CD8-positive, alpha-beta memory T cell (primary cell): Measurements from ENCODE around the gene NEK10. TPM values are rescaled to one million over a fixed set of nuclear protein-coding genes. Genes with fewer than 3 reads are reported as not detected.

Experiments
- CTCF ChIA-PET: fragments of 350-600 bp; sonication (Branson Sonifier 250); formaldehyde crosslinking; loops from one replicate; lab custom pipeline; 2021; ENCODE audit warnings: antibody characterized with exemption; lab: Charles Lee
- POLR2A ChIA-PET: fragments of 350-600 bp; sonication (Branson Sonifier 250); formaldehyde crosslinking; loops from one replicate; lab custom pipeline; 2021; ENCODE audit warnings: antibody characterized with exemption; lab: Charles Lee
- DNase-seq, 5 donors: peaks; one replicate each; pipeline versions ENCODE4 v3.0.0 to v3.0.0-alpha.2; 2020 to 2022; ENCODE audit warnings: mixed read lengths in 1 of 5
- H3K27ac ChIP-seq: one replicate; pipeline ENCODE4 v1.7.0; 2013; ENCODE audit warnings: low read depth, mild to moderate bottlenecking, low read length, moderate library complexity
- H3K27me3 ChIP-seq: 2 replicates; pipeline ENCODE4 v1.7.0; 2013; ENCODE audit warnings: low read length, mild to moderate bottlenecking; ENCODE audit not compliant: insufficient read depth, poor library complexity, severe bottlenecking
- H3K36me3 ChIP-seq: 2 replicates; pipeline ENCODE4 v1.7.0; 2013; ENCODE audit warnings: mild to moderate bottlenecking, low read length, moderate library complexity; ENCODE audit not compliant: insufficient read depth
- H3K4me1 ChIP-seq: 2 replicates; pipeline ENCODE4 v1.7.0; 2013; ENCODE audit warnings: mild to moderate bottlenecking, low read length, moderate library complexity; ENCODE audit not compliant: insufficient read depth
- H3K4me3 ChIP-seq: 2 replicates; pipeline ENCODE4 v1.7.0; 2013; ENCODE audit warnings: mild to moderate bottlenecking, low read length
- H3K9me3 ChIP-seq: 2 replicates; pipeline ENCODE4 v1.7.0; 2013; ENCODE audit warnings: mild to moderate bottlenecking, low read length
- H3K27ac Mint-ChIP-seq, 8 donors: one replicate each; pipeline ENCODE4 v1.8.0; 2020 to 2021; ENCODE audit warnings: mixed read lengths in 8 of 8, mild to moderate bottlenecking in 6 of 8, inconsistent platforms in 3 of 8, moderate library complexity in 3 of 8
- H3K27me3 Mint-ChIP-seq, 2 donors: one replicate each; pipeline ENCODE4 v1.8.0; 2020 to 2021; ENCODE audit warnings: mixed read lengths in 2 of 2, mild to moderate bottlenecking in 1 of 2, moderate library complexity in 1 of 2
- H3K36me3 Mint-ChIP-seq, 3 donors: one replicate each; pipeline ENCODE4 v1.8.0; 2020 to 2021; ENCODE audit warnings: mixed read lengths in 3 of 3, inconsistent platforms in 1 of 3, mild to moderate bottlenecking in 1 of 3
- H3K4me1 Mint-ChIP-seq, 3 donors: one replicate each; pipeline ENCODE4 v1.8.0; 2020 to 2021; ENCODE audit warnings: mixed read lengths in 3 of 3, inconsistent platforms in 1 of 3, mild to moderate bottlenecking in 1 of 3
- H3K4me3 Mint-ChIP-seq, 7 donors: one replicate each; pipeline ENCODE4 v1.8.0; 2020 to 2021; ENCODE audit warnings: mixed read lengths in 7 of 7, mild to moderate bottlenecking in 6 of 7, moderate library complexity in 4 of 7, inconsistent platforms in 2 of 7
- H3K9me3 Mint-ChIP-seq, 5 donors: one replicate each; pipeline ENCODE4 v1.8.0; 2020 to 2022; ENCODE audit warnings: mixed read lengths in 5 of 5, mild to moderate bottlenecking in 3 of 5, moderate library complexity in 2 of 5, inconsistent platforms in 1 of 5
- polyA plus RNA-seq: library from polyadenylated mRNA; unstranded; fragments of 300-500 nt; fragmentation: Illumina TruSeq; gene quantifications from one replicate; pipeline ENCODE4 v1.2.3, GENCODE V29; 2021
- total RNA-seq, 2 experiments: library from RNA; stranded (reverse); gene quantifications; one replicate each; pipeline ENCODE4 v1.2.3, GENCODE V29; 2021

The NEK10 gene
- total and polyA plus RNA-seq, 3 experiments from 2014 or later = 0.07 to 0.42 (median 0.24) TPM

GRCh38 chr3:27171113-27171512 is 198.1 kb downstream of the NEK10 start:
- H3K27me3 Mint-ChIP-seq = no peaks in the 10 kb centered on the region
- H3K9me3 Mint-ChIP-seq = no peaks in the 10 kb centered on the region
- Histone ChIP-seq H3K4me3 (no peak overlapping the region), H3K27me3 (no peaks in the 10 kb centered on the region), H3K36me3 (no peaks in the 10 kb centered on the region), H3K9me3 (no peaks in the 10 kb centered on the region), H3K27ac (no peak overlapping the region), H3K4me1 (no peaks in the 10 kb centered on the region)
- no peak overlapping the region for H3K27ac Mint-ChIP-seq
- ChIA-PET CTCF (no interaction called here), POLR2A (no interaction called here)
- DNase-seq = no peak
- peaks cover 0 to 2% (median 0%) of the 10 kb centered on the region in 3 donors for H3K36me3 Mint-ChIP-seq
- no peaks in the 10 kb centered on the region for H3K4me1 Mint-ChIP-seq
- no peak overlapping the region for H3K4me3 Mint-ChIP-seq

DNA sequence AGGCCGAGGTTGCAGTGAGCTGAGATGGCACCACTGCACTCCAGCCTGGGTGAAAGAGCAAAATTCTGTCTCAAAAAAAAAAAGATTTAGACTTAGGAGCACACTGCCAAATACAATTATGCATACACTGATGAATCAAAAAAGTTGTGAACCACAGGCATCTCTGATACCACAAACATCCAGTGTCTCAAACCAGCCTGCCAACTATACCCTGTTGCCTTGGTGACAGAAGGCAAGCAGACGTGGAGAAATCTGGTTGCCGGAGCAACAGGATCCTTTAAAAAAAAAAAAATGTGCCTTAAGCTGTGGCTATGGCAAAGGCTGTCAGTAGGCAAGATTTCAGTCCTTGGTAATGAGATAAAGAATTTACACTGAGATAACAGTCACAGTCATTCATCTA is 202.3 kb downstream of the NEK10 start:
- POLR2A ChIA-PET = no interaction called here

DNA sequence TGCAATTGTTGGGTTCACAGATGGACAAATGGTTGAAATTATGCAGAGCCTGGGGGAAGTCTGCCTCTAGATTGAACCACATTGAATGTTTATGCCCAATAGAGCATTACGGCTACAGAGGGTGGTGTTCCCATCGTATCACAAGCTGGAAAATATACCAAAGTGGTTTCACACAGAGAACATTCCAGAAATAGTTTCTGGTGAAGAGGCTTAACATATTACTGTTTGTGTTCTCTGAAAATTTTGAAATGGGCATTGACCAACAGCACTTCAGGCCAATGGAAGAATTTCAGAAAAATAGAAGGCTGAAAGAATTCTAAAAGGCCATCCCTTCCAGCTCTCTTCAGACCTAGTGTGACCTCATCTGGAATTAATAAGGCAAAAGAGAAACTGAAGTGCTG is 203.9 kb downstream of the NEK10 start:
- Mint-ChIP-seq H3K27me3 (no peaks in the 10 kb centered on the region), H3K4me1 (no peaks in the 10 kb centered on the region), H3K9me3 (no peaks in the 10 kb centered on the region), H3K36me3 (peaks cover 0 to 6% (median 2%) of the 10 kb centered on the region in 3 donors), H3K27ac (no peak overlapping the region), H3K4me3 (no peak overlapping the region)
- ChIA-PET POLR2A (no interaction called here), CTCF (no interaction called here)
- Histone ChIP-seq H3K4me3 (no peak overlapping the region), H3K9me3 (no peaks in the 10 kb centered on the region), H3K4me1 (no peaks in the 10 kb centered on the region), H3K27ac (no peak overlapping the region), H3K36me3 (no peaks in the 10 kb centered on the region), H3K27me3 (no peaks in the 10 kb centered on the region)
- DNase-seq = no peak

More for the DNA sequence above, 202.3 kb downstream of the NEK10 start:
- no peaks in the 10 kb centered on the region for H3K9me3 Mint-ChIP-seq
- no peaks in the 10 kb centered on the region for H3K9me3 ChIP-seq
- no peaks in the 10 kb centered on the region for H3K36me3 ChIP-seq
- CTCF ChIA-PET = no interaction called here
- no peak overlapping the region for H3K27ac Mint-ChIP-seq
- H3K4me3 Mint-ChIP-seq = no peak overlapping the region
- H3K27me3 ChIP-seq = no peaks in the 10 kb centered on the region
- DNase-seq = no peak
- H3K36me3 Mint-ChIP-seq = peaks cover 0 to 6% (median 2%) of the 10 kb centered on the region in 3 donors
- no peaks in the 10 kb centered on the region for H3K27me3 Mint-ChIP-seq
- no peak overlapping the region for H3K4me3 ChIP-seq
- H3K27ac ChIP-seq = no peak overlapping the region
- no peaks in the 10 kb centered on the region for H3K4me1 Mint-ChIP-seq
- H3K4me1 ChIP-seq = no peaks in the 10 kb centered on the region

GRCh38 chr3:27160779-27161287 is 208.3 kb downstream of the NEK10 start:
- peaks cover 0 to 6% (median 0%) of the 10 kb centered on the region in 3 donors for H3K36me3 Mint-ChIP-seq
- POLR2A ChIA-PET = no interaction called here

GRCh38 chr3:27160146-27160545 is 209.0 kb downstream of the NEK10 start:
- CTCF ChIA-PET = no interaction called here
- peaks cover 0 to 4% (median 0%) of the 10 kb centered on the region in 5 donors for H3K9me3 Mint-ChIP-seq
- H3K27ac ChIP-seq = no peak overlapping the region
- no peaks in the 10 kb centered on the region for H3K4me1 ChIP-seq
- H3K36me3 ChIP-seq = no peaks in the 10 kb centered on the region
- peaks cover 0 to 6% (median 0%) of the 10 kb centered on the region in 3 donors for H3K36me3 Mint-ChIP-seq
- H3K27me3 ChIP-seq = no peaks in the 10 kb centered on the region
- POLR2A ChIA-PET = no interaction called here
- no peak overlapping the region for H3K27ac Mint-ChIP-seq
- H3K4me3 Mint-ChIP-seq = no peak overlapping the region
- no peak for DNase-seq
- H3K4me3 ChIP-seq = no peak overlapping the region
- no peaks in the 10 kb centered on the region for H3K27me3 Mint-ChIP-seq
- H3K4me1 Mint-ChIP-seq = no peaks in the 10 kb centered on the region
- H3K9me3 ChIP-seq = no peaks in the 10 kb centered on the region

More at GRCh38 chr3:27160779-27161287, 208.3 kb downstream of the NEK10 start:
- H3K9me3 ChIP-seq = no peaks in the 10 kb centered on the region
- no peaks in the 10 kb centered on the region for H3K4me1 ChIP-seq
- no peaks in the 10 kb centered on the region for H3K36me3 ChIP-seq
- CTCF ChIA-PET = no interaction called here
- Mint-ChIP-seq H3K4me1 (no peaks in the 10 kb centered on the region), H3K4me3 (no peak overlapping the region), H3K9me3 (peaks cover 0 to 4% (median 0%) of the 10 kb centered on the region in 5 donors), H3K27me3 (no peaks in the 10 kb centered on the region), H3K27ac (no peak overlapping the region)
- no peak for DNase-seq
- no peaks in the 10 kb centered on the region for H3K27me3 ChIP-seq
- H3K27ac ChIP-seq = no peak overlapping the region
- H3K4me3 ChIP-seq = no peak overlapping the region

DNA sequence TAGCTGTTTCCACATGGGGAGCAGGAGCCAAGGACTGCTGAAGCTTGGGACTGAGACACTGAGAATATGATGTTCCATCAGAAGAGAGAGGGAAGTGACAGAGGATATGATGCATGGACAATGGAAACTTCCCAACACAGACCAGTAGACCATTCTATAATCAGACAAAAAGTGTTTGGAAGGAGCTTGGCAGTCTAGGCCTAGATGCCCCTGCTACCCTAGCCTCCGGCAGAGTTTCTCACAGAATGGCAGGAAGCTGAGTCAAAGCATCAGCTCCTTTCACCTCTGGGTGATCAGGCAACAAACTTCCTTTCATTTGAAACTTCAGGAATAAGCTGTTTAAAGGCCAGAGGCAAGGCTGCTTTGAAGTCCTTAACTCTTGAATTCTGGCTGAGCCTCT is 222.0 kb downstream of the NEK10 start:
- H3K4me1 Mint-ChIP-seq = no peaks in the 10 kb centered on the region
- Histone ChIP-seq H3K36me3 (no peaks in the 10 kb centered on the region), H3K4me3 (no peak overlapping the region), H3K9me3 (no peaks in the 10 kb centered on the region), H3K27me3 (no peaks in the 10 kb centered on the region), H3K4me1 (no peaks in the 10 kb centered on the region), H3K27ac (no peak overlapping the region)
- ChIA-PET POLR2A (no interaction called here), CTCF (interaction anchor here (0.9 kb wide), 1 partner anchor 13 kb away, joined by 4 read pairs; no protein-coding TSS in a partner anchor)
- H3K27ac Mint-ChIP-seq = no peak overlapping the region
- peaks cover 0 to 2% (median 0%) of the 10 kb centered on the region in 3 donors for H3K36me3 Mint-ChIP-seq
- H3K4me3 Mint-ChIP-seq = no peak overlapping the region
- no peak for DNase-seq
- H3K9me3 Mint-ChIP-seq = peaks cover 0 to 3% (median 2%) of the 10 kb centered on the region in 5 donors
- H3K27me3 Mint-ChIP-seq = peaks cover 0 to 10% of the 10 kb centered on the region in 2 donors

DNA sequence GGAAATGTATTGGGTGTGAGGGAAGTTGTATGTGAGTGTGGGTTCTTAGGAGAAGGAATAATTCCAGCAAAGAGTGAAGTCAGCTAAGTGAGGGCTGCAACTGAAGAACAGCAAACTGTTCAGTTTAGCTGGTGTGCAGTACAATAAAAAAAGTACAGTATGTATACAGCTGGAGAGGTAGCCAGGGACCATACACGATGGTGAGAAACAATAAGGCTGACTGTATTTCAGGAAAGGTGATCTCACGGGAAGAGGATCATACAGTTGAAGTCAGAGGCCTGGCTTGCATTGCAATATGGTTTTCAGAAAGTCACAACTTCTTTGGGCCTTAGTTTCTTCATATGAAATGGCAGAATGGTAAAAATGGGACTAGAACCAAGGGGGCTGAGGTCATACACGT is 222.4 kb downstream of the NEK10 start:
- Histone ChIP-seq H3K9me3 (no peaks in the 10 kb centered on the region), H3K36me3 (no peaks in the 10 kb centered on the region), H3K4me3 (no peak overlapping the region), H3K27me3 (no peaks in the 10 kb centered on the region), H3K27ac (no peak overlapping the region), H3K4me1 (no peaks in the 10 kb centered on the region)
- Mint-ChIP-seq H3K27ac (no peak overlapping the region), H3K9me3 (peaks cover 0 to 7% (median 1%) of the 10 kb centered on the region in 5 donors), H3K27me3 (peaks cover 0 to 8% of the 10 kb centered on the region in 2 donors), H3K36me3 (peaks cover 0 to 2% (median 0%) of the 10 kb centered on the region in 3 donors), H3K4me1 (no peaks in the 10 kb centered on the region), H3K4me3 (no peak overlapping the region)
- ChIA-PET CTCF (interaction anchor here (0.9 kb wide), 1 partner anchor 12 kb away, joined by 4 read pairs; no protein-coding TSS in a partner anchor), POLR2A (no interaction called here)
- no peak for DNase-seq

DNA sequence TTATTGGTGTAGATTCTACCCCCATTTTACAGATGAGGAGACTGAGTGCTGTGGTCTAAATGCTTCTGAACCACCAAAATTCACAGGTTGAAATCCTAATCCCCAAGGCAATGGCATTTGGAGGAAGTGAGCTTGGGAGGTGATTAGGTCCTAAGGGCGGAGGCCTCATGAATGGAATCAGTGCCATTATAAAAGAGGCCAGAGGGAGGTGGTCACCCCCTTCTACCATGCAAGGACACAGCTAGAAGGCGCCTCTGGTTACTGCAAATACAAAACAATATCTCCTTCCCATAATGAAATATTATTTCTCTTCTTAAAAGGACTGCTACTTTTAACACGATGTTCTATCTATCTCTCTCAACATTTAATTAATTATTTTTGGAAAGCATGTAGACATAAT is 223.5 kb downstream of the NEK10 start:
- Histone ChIP-seq H3K27me3 (no peaks in the 10 kb centered on the region), H3K9me3 (no peaks in the 10 kb centered on the region), H3K4me3 (no peak overlapping the region), H3K27ac (no peak overlapping the region), H3K36me3 (no peaks in the 10 kb centered on the region), H3K4me1 (no peaks in the 10 kb centered on the region)
- no peak overlapping the region for H3K27ac Mint-ChIP-seq
- H3K27me3 Mint-ChIP-seq = peaks cover 0 to 3% of the 10 kb centered on the region in 2 donors
- peaks cover 0 to 16% (median 5%) of the 10 kb centered on the region in 5 donors for H3K9me3 Mint-ChIP-seq
- DNase-seq = no peak
- no peaks in the 10 kb centered on the region for H3K4me1 Mint-ChIP-seq
- no peak overlapping the region for H3K4me3 Mint-ChIP-seq
- no peaks in the 10 kb centered on the region for H3K36me3 Mint-ChIP-seq
- ChIA-PET POLR2A (no interaction called here), CTCF (interaction anchor here (0.9 kb wide), 1 partner anchor 11 kb away, joined by 6 read pairs; no protein-coding TSS in a partner anchor)
